HEK293 (cell line): ENCODE measurements around the gene OVCH1.

ENCODE experiments used
- CTCF ChIA-PET: fragments of 350-600 bp; formaldehyde crosslinking; extraction: SDS; loops from one replicate; lab custom pipeline; 2021; ENCODE audit warnings: antibody characterized with exemption; lab: Yijun Ruan, JAX
- POLR2A ChIA-PET: fragments of 300-600 bp; formaldehyde crosslinking; extraction: SDS; loops from one replicate; lab custom pipeline; 2020; ENCODE audit warnings: antibody characterized with exemption, inconsistent platforms; lab: Yijun Ruan, JAX
- H3K27ac ChIP-seq: fragments of 200-500 bp; sonication (Bioruptor generic); 2 replicates; pipeline ENCODE4 v1.5.1; 2014; ENCODE audit warnings: low read depth, low read length, control low read depth, inconsistent platforms; ENCODE audit errors: extremely low read depth
- H3K36me3 ChIP-seq, 2 experiments: fragments of 200-500 bp in 1 of 2; sonication (Bioruptor generic) in 1 of 2; 1 replicate in 1 of 2; 2 replicates in 1 of 2; pipeline ENCODE4 v1.5.1; 2014 to 2017; ENCODE audit warnings: inconsistent platforms in 2 of 2, low read length in 2 of 2; ENCODE audit not compliant: control insufficient read depth in 2 of 2, insufficient read depth in 1 of 2
- H3K4me1 ChIP-seq: fragments of 200-500 bp; sonication (Bioruptor generic); 2 replicates; pipeline ENCODE4 v1.5.1; 2014; ENCODE audit warnings: mild to moderate bottlenecking, low read length, inconsistent platforms; ENCODE audit not compliant: control insufficient read depth, insufficient read depth
- H3K4me3 ChIP-seq: 2 replicates; pipeline ENCODE4 v1.5.1; 2011; ENCODE audit warnings: low read depth, mild to moderate bottlenecking, control low read depth, low read length, moderate library complexity
- H3K9me3 ChIP-seq: fragments of 200-500 bp; sonication (Bioruptor generic); 2 replicates; pipeline ENCODE4 v1.5.1; 2014; ENCODE audit warnings: low read depth, low read length, inconsistent platforms; ENCODE audit not compliant: control insufficient read depth, insufficient read depth
- GLI4 ChIP-seq: fragments of 450-650 bp; formaldehyde crosslinking; IDR thresholded peaks from 2 replicates; pipeline ENCODE4 v1.5.1; 2016; ENCODE audit warnings: missing biosample characterization, missing genetic modification characterization
- GLIS2 ChIP-seq: fragments of 450-650 bp; formaldehyde crosslinking; IDR thresholded peaks from 2 replicates; pipeline ENCODE4 v1.5.1; 2016; ENCODE audit warnings: missing biosample characterization, missing genetic modification characterization
- HOXC10 ChIP-seq: sonication (generic); formaldehyde crosslinking; IDR thresholded peaks from 2 replicates; pipeline ENCODE4 v1.8.1; 2023; ENCODE audit warnings: mild to moderate bottlenecking, missing genetic modification reagents
- INSM2 ChIP-seq: fragments of 450-650 bp; formaldehyde crosslinking; IDR thresholded peaks from 2 replicates; pipeline ENCODE4 v1.5.1; 2016; ENCODE audit warnings: missing biosample characterization, missing genetic modification characterization
- REST ChIP-seq: fragments of 450-650 bp; formaldehyde crosslinking; IDR thresholded peaks from 2 replicates; pipeline ENCODE4 v1.5.1; 2016; ENCODE audit warnings: missing biosample characterization, missing genetic modification characterization
- SETDB1 ChIP-seq: IDR thresholded peaks from one replicate; pipeline ENCODE4 v1.6.1; 2017; ENCODE audit warnings: mild to moderate bottlenecking, low read length, moderate library complexity, mixed read lengths; ENCODE audit not compliant: insufficient read length
- WT1 ChIP-seq: fragments of 450-650 bp; formaldehyde crosslinking; IDR thresholded peaks from 2 replicates; pipeline ENCODE4 v1.5.1; 2016; ENCODE audit warnings: missing biosample characterization, missing genetic modification characterization
- ZBTB21 ChIP-seq: fragments of 450-650 bp; formaldehyde crosslinking; IDR thresholded peaks from 2 replicates; pipeline ENCODE4 v1.5.1; 2017; ENCODE audit warnings: missing biosample characterization, missing genetic modification characterization
- ZBTB49 ChIP-seq: fragments of 450-650 bp; formaldehyde crosslinking; IDR thresholded peaks from 2 replicates; pipeline ENCODE4 v1.5.1; 2016; ENCODE audit warnings: missing biosample characterization, missing genetic modification characterization, low read depth
- ZNF121 ChIP-seq: fragments of 450-650 bp; formaldehyde crosslinking; IDR thresholded peaks from 2 replicates; pipeline ENCODE4 v1.5.1; 2016; ENCODE audit warnings: missing biosample characterization, missing genetic modification characterization
- ZNF138 ChIP-seq: fragments of 450-650 bp; formaldehyde crosslinking; IDR thresholded peaks from 2 replicates; pipeline ENCODE4 v1.5.1; 2016; ENCODE audit warnings: missing biosample characterization, missing genetic modification characterization, borderline replicate concordance
- ZNF148 ChIP-seq: fragments of 450-650 bp; formaldehyde crosslinking; IDR thresholded peaks from 2 replicates; pipeline ENCODE4 v1.5.0; 2017; ENCODE audit warnings: missing biosample characterization, missing genetic modification characterization, borderline replicate concordance
- ZNF292 ChIP-seq: fragments of 450-650 bp; formaldehyde crosslinking; IDR thresholded peaks from 2 replicates; pipeline ENCODE4 v1.5.1; 2016; ENCODE audit warnings: low read depth, missing biosample characterization, missing genetic modification characterization, borderline replicate concordance
- ZNF391 ChIP-seq: fragments of 450-650 bp; formaldehyde crosslinking; IDR thresholded peaks from 2 replicates; pipeline ENCODE4 v1.5.1; 2016; ENCODE audit warnings: low read depth, missing biosample characterization, missing genetic modification characterization, borderline replicate concordance
- ZNF404 ChIP-seq: fragments of 450-650 bp; formaldehyde crosslinking; IDR thresholded peaks from 2 replicates; pipeline ENCODE4 v1.5.1; 2017; ENCODE audit warnings: missing biosample characterization, missing genetic modification characterization
- ZNF416 ChIP-seq: fragments of 450-650 bp; formaldehyde crosslinking; IDR thresholded peaks from 2 replicates; pipeline ENCODE4 v1.5.1; 2016; ENCODE audit warnings: missing biosample characterization, missing genetic modification characterization
- ZNF473 ChIP-seq: fragments of 450-650 bp; formaldehyde crosslinking; IDR thresholded peaks from 2 replicates; pipeline ENCODE4 v1.5.1; 2017; ENCODE audit warnings: missing biosample characterization, missing genetic modification characterization
- ZNF510 ChIP-seq: fragments of 450-650 bp; formaldehyde crosslinking; IDR thresholded peaks from 2 replicates; pipeline ENCODE4 v1.5.1; 2018; ENCODE audit warnings: mild to moderate bottlenecking, missing genetic modification characterization, missing biosample characterization; ENCODE audit not compliant: insufficient replicate concordance
- ZNF558 ChIP-seq: fragments of 450-650 bp; formaldehyde crosslinking; IDR thresholded peaks from 2 replicates; pipeline ENCODE4 v1.5.1; 2016; ENCODE audit warnings: missing biosample characterization, missing genetic modification characterization
- ZNF664 ChIP-seq: fragments of 450-650 bp; formaldehyde crosslinking; IDR thresholded peaks from 2 replicates; pipeline ENCODE4 v1.5.1; 2016; ENCODE audit warnings: missing biosample characterization, missing genetic modification characterization
- TF ChIP-seq, protein P1 (sequence below): fragments of 450-650 bp; formaldehyde crosslinking; IDR thresholded peaks from 2 replicates; pipeline ENCODE4 v1.5.1; 2016; ENCODE audit warnings: missing biosample characterization, missing genetic modification characterization, low read depth
- TF ChIP-seq, protein P2 (sequence below): fragments of 450-650 bp; formaldehyde crosslinking; IDR thresholded peaks from 2 replicates; pipeline ENCODE4 v1.5.1; 2016; ENCODE audit warnings: missing biosample characterization, missing genetic modification characterization

Gene OVCH1

GRCh38 chr12:29531471-29531870, 34.0 kb upstream of the OVCH1 start:
- no peaks in the 10 kb centered on the region for H3K36me3 ChIP-seq
- TF ChIP-seq ZNF473 (tag by site-specific recombination), result no peak
- TF ChIP-seq ZNF138, result no peak
- no peak for TF ChIP-seq SETDB1
- no peak for TF ChIP-seq GLIS2 (tag by site-specific recombination)
- TF ChIP-seq, protein P1, sequence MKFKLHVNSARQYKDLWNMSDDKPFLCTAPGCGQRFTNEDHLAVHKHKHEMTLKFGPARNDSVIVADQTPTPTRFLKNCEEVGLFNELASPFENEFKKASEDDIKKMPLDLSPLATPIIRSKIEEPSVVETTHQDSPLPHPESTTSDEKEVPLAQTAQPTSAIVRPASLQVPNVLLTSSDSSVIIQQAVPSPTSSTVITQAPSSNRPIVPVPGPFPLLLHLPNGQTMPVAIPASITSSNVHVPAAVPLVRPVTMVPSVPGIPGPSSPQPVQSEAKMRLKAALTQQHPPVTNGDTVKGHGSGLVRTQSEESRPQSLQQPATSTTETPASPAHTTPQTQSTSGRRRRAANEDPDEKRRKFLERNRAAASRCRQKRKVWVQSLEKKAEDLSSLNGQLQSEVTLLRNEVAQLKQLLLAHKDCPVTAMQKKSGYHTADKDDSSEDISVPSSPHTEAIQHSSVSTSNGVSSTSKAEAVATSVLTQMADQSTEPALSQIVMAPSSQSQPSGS, result no peak
- no peak for TF ChIP-seq ZNF391 (tag by site-specific recombination)
- no peak for TF ChIP-seq HOXC10 (CRISPR knock-in tag)
- no peak for TF ChIP-seq ZNF664 (tag by site-specific recombination)
- TF ChIP-seq REST (tag by site-specific recombination), result no peak
- TF ChIP-seq, all 188 proteins: peak for 0
- Histone ChIP-seq H3K4me3 (no peak overlapping the region), H3K4me1 (no peaks in the 10 kb centered on the region), H3K27ac (no peak overlapping the region), H3K9me3 (no peaks in the 10 kb centered on the region)
- ChIA-PET CTCF (no interaction called here), POLR2A (no interaction called here)

DNA sequence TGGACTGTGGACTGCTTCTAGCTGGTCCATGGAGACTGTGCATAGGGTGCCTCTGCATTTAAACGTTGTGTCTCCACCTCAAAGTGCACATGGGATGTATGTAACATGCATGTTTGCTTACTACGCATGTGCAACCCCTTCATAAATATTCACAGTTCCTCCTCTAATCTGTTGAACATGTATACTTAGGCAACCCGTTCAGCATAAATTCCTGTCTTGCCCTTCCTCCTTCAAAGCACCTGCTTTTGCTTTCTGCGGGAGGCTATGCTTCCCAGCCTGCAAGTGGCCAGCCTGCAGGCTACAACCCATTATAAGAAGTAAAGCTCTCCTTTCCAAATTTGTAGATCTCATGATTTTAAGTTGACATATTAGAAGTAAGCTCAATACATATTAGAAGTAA, 33.0 kb upstream of the OVCH1 start:
- Histone ChIP-seq H3K9me3 (no peaks in the 10 kb centered on the region), H3K27ac (no peak overlapping the region), H3K4me3 (no peak overlapping the region), H3K4me1 (no peaks in the 10 kb centered on the region), H3K36me3 (no peaks in the 10 kb centered on the region)
- ChIA-PET POLR2A (interaction anchor here (0.5 kb wide), 1 partner anchor 15 kb away, joined by 3 read pairs; no protein-coding TSS in a partner anchor), CTCF (interaction anchor here (0.6 to 0.8 kb wide), 4 partner anchors 10 to 1278 kb away, joined by 3 to 6 read pairs (median 3); no protein-coding TSS in a partner anchor)
- TF ChIP-seq ZNF416 (no peak), WT1 (tag by site-specific recombination) (no peak), ZNF121 (tag by site-specific recombination) (no peak), ZBTB21 (tag by site-specific recombination) (no peak), ZNF148 (tag by site-specific recombination) (no peak), GLI4 (tag by site-specific recombination) (no peak), ZNF404 (no peak), ZBTB49 (tag by site-specific recombination) (no peak), INSM2 (tag by site-specific recombination) (no peak), ZNF510 (tag by site-specific recombination) (no peak), ZNF558 (tag by site-specific recombination) (no peak), ZNF292 (tag by site-specific recombination) (no peak)
- TF ChIP-seq, protein P2, sequence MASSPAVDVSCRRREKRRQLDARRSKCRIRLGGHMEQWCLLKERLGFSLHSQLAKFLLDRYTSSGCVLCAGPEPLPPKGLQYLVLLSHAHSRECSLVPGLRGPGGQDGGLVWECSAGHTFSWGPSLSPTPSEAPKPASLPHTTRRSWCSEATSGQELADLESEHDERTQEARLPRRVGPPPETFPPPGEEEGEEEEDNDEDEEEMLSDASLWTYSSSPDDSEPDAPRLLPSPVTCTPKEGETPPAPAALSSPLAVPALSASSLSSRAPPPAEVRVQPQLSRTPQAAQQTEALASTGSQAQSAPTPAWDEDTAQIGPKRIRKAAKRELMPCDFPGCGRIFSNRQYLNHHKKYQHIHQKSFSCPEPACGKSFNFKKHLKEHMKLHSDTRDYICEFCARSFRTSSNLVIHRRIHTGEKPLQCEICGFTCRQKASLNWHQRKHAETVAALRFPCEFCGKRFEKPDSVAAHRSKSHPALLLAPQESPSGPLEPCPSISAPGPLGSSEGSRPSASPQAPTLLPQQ (tag by site-specific recombination), result no peak
